GM19238 (cell line): ENCODE data around the gene SMCR8.
"Not testable (repeated sequence)": the region's sequence is repeated elsewhere in the genome, so short reads cannot be mapped to it uniquely, and the experiment has no call there.

ENCODE experiments used
- DNase-seq: peaks from one replicate; pipeline ENCODE4 v3.0.0; 2011; ENCODE audit warnings: low spot score; ENCODE audit not compliant: insufficient read length

Gene SMCR8, protein sequence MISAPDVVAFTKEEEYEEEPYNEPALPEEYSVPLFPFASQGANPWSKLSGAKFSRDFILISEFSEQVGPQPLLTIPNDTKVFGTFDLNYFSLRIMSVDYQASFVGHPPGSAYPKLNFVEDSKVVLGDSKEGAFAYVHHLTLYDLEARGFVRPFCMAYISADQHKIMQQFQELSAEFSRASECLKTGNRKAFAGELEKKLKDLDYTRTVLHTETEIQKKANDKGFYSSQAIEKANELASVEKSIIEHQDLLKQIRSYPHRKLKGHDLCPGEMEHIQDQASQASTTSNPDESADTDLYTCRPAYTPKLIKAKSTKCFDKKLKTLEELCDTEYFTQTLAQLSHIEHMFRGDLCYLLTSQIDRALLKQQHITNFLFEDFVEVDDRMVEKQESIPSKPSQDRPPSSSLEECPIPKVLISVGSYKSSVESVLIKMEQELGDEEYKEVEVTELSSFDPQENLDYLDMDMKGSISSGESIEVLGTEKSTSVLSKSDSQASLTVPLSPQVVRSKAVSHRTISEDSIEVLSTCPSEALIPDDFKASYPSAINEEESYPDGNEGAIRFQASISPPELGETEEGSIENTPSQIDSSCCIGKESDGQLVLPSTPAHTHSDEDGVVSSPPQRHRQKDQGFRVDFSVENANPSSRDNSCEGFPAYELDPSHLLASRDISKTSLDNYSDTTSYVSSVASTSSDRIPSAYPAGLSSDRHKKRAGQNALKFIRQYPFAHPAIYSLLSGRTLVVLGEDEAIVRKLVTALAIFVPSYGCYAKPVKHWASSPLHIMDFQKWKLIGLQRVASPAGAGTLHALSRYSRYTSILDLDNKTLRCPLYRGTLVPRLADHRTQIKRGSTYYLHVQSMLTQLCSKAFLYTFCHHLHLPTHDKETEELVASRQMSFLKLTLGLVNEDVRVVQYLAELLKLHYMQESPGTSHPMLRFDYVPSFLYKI

DNA sequence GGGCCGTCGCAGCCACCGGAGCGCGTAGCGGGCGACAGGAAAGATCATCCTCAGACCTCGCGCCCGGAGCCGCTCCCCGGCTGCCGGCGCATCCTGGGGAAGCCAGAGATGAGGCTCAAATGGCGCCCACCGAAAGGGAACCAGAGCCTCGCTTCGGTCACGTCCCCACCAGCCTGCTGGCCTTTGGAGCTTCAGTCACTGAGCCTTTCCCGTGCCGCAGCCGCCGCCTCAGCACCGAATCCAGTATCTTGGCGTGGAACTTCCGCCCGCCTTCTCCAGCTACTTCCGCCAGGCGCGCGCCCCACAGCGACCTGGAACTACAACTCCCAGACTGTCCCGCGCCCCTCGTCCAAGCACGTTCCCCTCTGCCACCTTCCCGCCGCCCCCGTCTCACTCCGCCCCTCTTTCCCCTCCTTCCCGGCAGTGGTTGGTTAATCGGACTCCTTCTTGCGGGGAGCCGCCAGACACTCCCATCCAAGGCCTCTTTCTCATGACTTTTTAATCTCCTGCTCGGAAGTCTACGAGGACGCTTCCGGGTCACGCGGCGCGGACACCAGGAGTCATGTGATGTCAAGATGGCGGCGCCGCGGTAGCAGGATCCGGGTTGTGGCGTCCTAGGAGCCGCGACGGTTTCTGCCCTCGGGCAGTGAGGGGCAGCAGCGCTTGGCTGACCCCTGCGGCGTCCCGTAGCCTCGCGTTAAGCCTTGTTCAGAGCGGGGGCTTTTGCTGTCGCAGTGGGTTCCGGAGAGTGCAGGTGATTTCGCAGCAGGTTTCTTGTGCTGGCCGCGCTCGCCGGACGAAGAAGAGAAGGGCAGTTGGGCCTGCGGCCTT is at the start of gene SMCR8, which contains the start of gene TOP3A:
SMCR8 (plus strand) TSS at position 563 of the 831 bp plus-strand sequence. CDS start 497 bp downstream, outside the sequence.
TOP3A (minus strand) TSS at position 264 of the 831 bp plus-strand sequence; CDS start at position 48, 216 bp downstream.
- DNase-seq, result peak; percentile 84

GRCh38 chr17:18267366-18267765 is 47.7 kb upstream of the SMCR8 start:
- no peak for DNase-seq

DNA sequence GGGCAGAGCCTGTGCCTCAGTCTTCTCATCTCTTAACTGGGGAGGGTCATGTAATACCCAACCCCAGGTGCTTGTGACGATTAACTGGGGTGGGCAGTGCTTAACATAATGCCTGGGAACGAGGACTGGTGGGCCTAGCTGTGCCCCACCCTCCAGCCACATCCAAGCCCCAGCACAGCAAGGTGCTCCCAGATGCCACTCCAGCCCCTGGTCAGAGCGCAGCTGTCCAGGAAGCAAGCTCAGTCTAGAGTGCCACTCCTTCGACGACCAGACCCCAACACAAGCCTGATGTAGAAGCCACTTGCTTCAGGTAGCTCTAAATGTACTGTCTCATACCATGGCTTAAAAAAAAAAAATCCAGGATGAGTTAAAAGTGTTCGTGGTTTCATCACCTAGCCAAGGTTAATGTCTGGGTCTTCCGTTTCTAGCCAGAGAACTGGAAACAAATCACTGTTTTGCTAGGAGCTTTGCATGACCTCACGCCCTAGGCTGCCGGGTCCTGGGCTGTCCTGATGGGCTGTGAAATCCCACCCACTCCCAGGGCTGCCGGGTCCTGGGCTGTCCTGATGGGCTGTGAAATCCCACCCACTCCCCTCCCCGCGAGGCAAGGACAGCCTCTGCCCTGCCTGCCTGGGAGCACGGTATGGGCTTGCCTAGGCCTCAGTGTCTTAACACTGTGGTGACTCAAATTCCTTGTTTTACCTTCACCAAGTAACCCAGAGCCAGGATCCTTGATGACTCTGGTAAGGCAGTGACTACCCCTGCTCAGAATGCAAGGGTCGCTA is 47.0 kb upstream of the SMCR8 start:
- no peak for DNase-seq

GRCh38 chr17:18270046-18270931 is 44.8 kb upstream of the SMCR8 start:
- DNase-seq, result no peak

GRCh38 chr17:18277076-18277475 is 38.0 kb upstream of the SMCR8 start:
- DNase-seq, result no peak

DNA sequence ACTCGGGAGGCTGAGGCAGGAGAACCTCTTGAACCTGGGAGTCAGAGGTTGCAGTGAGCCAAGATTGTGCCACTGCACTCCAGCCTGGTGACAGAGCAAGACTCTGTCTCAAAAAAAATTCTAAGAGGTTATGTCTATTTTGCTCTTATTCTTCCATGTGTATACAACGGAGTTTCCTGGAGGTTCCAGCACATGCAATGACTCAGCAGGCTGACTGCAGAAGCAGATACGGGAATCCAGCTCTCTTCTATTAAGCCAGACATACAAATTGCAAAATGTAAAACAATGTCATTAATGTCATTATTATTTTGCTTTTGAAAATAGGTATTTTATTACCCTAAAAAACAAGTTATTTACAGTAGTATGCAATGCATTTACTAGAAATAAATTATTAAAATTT is 36.2 kb upstream of the SMCR8 start:
- no peak for DNase-seq

- DNase-seq, result no peak
Observed at GRCh38 chr17:18280249-18280648, 34.8 kb upstream of the SMCR8 start.

- no peak for DNase-seq
Observed at GRCh38 chr17:18280766-18281371, 34.2 kb upstream of the SMCR8 start.

- DNase-seq, result no peak
Observed at GRCh38 chr17:18281788-18282187, 33.3 kb upstream of the SMCR8 start.

- DNase-seq, result no peak
Observed at GRCh38 chr17:18285296-18285695, 29.8 kb upstream of the SMCR8 start.

DNA sequence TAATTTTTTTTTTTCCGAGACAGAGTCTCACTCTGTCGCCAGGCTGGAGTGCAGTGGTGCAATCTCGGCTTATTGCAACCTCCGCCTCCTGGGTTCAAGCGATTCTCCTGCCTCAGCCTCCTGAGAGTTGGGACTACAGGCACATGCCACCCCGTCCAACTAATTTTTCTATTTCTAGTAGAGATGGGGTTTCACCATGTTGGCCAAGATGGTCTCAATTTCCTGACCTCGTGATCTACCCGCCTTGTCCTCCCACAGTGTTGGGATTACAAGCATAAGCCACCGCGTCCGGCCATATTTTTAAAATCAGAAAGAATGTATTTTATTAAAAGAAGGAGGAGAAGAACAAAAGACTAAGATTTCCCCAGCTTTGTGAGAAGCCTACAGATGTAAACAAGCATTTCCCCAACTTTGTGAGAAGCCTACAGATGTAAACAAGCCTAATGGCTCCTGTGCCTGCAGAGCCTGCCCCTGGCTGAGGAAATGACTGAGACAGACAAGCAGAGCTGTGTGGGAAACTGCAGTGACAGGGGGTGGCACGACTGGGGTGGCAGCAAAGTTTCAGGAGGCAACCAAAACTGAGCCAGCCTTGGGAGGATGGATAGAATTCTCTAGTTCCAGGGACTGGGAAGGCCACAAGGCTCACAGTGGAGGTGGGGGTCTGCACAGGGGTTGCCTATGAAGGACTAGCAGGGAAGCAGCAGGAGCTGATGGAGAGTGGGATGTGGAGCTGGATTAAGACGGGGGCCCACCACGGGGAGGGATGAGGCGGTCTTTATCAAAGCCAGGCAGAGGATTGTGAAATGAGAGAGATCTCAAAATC is 23.2 kb upstream of the SMCR8 start:
- no peak for DNase-seq

GRCh38 chr17:18298061-18298460 is 17.0 kb upstream of the SMCR8 start:
- DNase-seq, result not testable (repeated sequence)

DNA sequence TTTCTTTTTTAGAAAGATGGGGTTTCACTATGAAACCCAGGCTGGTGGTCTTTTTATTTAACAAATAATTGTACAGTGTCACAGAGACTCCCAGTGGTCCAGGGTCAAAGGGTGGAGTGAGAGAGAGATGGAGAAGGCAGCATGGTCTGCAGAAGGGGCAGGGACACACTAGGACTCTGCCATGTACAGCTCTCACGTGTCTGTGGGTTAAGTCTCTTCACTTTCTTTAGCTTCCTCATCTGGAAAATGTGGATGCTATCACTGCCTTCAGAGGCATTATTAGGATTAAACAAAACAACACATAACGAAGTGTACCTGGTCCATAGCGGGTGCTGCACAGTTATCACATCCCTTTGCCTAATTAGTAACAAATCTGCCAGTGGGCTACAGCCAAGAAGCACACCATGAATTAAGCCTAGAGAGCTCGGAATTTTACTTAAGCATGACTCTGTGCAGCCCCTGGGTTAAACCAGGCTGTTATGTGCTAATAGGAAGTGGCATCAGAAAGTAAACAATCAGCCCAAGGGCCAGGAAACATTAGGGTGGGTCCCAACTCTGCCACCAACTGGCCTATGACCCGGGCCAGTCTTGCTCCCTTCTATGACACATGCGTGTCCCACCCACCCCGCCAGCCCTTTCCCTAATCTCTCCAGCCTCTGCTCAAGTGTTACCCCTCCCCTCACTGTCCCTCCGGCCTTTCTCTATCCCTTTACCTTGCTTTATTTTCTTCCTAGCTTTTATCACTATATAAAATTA is 14.2 kb upstream of the SMCR8 start:
- no peak for DNase-seq

DNA sequence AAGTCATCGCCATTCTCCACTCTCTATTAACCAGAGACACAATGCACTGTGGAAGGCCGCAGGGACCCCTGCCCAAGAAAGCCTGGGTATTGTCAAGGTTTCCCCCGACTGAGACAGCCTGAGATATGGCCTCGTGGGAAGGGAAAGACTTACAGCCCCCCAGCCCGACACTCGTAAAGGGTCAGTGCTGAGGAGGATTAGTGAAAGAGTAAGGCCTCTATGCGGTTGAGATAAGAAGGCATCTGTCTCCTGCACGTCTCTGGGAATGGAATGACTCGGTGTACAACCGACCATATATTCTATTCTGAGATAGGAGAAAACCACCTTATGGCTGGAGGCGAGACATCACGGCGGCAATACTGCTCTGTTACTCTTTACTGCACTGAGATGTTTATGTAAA is 11.9 kb upstream of the SMCR8 start:
- not testable (repeated sequence) for DNase-seq

DNA sequence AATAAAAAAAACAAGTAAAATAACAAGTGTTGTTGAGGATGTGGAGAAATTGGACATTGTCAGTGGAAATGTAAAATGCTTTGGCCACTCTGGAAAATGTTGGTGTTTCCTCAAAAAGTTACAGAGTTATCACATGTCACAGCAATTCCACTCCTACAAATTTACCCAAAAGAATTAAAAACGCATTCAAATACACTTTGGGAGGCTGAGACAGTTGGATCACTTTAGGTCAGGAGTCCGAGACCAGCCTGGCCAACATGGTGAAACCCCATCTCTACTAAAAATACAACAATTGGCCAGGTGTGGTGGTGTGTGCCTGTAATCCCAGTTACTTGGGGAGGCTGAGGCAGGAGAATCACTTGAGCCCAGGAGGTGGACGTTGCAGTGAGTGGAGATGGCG is 5.9 kb upstream of the SMCR8 start:
- DNase-seq, result no peak

- DNase-seq, result no peak
Observed at GRCh38 chr17:18314059-18314730, 898 bp upstream of the SMCR8 start.

DNA sequence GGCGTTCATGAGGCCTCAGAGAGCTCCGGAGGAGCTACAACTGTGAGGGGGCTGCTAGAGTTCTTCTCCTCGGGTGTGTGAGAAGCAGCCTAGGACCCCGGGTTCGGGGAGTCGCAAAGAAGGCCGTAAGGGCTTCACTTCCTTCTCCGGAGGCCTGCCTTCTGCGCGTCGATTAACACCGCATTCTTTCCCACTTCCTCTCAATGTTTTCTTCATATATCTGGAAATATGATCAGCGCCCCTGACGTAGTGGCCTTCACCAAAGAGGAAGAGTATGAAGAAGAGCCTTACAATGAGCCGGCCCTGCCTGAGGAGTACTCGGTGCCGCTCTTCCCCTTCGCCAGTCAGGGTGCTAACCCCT is 449 bp downstream of the SMCR8 start:
- no peak for DNase-seq
